ENCODE measurements around the gene TTC23.

Gene TTC23

DNA sequence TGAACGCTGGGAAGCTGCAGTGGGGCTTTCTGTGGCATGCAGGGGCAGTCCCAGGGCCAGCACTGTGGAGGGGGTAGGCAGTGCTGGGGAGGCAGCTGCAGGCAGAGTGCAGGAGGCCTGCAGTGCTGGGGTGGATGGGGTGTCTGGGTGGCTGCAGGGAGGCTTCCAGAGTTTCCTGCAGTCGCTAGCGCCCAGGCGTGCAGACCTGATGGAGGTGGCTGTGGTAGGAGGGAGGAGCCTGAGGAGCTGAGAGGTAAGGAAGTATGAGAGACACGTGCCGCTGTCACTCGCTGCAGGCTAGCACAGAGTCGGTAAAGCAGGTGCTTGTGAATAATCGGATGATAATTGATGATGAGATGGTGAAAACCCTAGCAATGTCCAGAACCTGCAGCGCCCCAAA lies 128.2 kb downstream of the TTC23 start:
- H3K4me1 ChIP-seq (ENCODE audit: low read length): peaks cover 12% of the 10 kb centered on the region
- no peaks in the 10 kb centered on the region for H3K9me3 ChIP-seq (replicated peaks; ENCODE audit: insufficient read depth, low read length)
- no peaks in the 10 kb centered on the region for H3K36me3 ChIP-seq (replicated peaks; ENCODE audit: insufficient read depth, low read length)
- no peaks in the 10 kb centered on the region for H3F3A ChIP-seq (ENCODE audit: insufficient read depth, low read length)
- no peaks in the 10 kb centered on the region for H3K27me3 ChIP-seq (replicated peaks; ENCODE audit: insufficient read depth, low read length)
- H3K9me2 ChIP-seq (replicated peaks; ENCODE audit: insufficient read depth, low read length): no peaks in the 10 kb centered on the region
- no peak for DNase-seq
- H3K4me3 ChIP-seq (ENCODE audit: low read length): no peak overlapping the region
- TF ChIP-seq EZH2phosphoT487 (IDR thresholded peaks at IDR 0.05; ENCODE audit: low read length) (no peak), EZH2 (optimal IDR thresholded peaks at IDR 0.05; ENCODE audit: low read depth, low read length) (no peak)
- TF ChIP-seq, protein P1, sequence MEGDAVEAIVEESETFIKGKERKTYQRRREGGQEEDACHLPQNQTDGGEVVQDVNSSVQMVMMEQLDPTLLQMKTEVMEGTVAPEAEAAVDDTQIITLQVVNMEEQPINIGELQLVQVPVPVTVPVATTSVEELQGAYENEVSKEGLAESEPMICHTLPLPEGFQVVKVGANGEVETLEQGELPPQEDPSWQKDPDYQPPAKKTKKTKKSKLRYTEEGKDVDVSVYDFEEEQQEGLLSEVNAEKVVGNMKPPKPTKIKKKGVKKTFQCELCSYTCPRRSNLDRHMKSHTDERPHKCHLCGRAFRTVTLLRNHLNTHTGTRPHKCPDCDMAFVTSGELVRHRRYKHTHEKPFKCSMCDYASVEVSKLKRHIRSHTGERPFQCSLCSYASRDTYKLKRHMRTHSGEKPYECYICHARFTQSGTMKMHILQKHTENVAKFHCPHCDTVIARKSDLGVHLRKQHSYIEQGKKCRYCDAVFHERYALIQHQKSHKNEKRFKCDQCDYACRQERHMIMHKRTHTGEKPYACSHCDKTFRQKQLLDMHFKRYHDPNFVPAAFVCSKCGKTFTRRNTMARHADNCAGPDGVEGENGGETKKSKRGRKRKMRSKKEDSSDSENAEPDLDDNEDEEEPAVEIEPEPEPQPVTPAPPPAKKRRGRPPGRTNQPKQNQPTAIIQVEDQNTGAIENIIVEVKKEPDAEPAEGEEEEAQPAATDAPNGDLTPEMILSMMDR (IDR thresholded peaks at IDR 0.05; ENCODE audit: low read length): no peak
- no peak overlapping the region for H3K27ac ChIP-seq (ENCODE audit: low read length)
- no peak overlapping the region for H2AFZ ChIP-seq (ENCODE audit: low read length)
- H4K20me1 ChIP-seq (ENCODE audit: insufficient read depth, low read length): no peaks in the 10 kb centered on the region
- H3K9ac ChIP-seq (ENCODE audit: low read length): no peak overlapping the region
- no peak overlapping the region for H3K4me2 ChIP-seq (ENCODE audit: low read depth, low read length)
- no peaks in the 10 kb centered on the region for H3K79me2 ChIP-seq (ENCODE audit: low read length)

DNA sequence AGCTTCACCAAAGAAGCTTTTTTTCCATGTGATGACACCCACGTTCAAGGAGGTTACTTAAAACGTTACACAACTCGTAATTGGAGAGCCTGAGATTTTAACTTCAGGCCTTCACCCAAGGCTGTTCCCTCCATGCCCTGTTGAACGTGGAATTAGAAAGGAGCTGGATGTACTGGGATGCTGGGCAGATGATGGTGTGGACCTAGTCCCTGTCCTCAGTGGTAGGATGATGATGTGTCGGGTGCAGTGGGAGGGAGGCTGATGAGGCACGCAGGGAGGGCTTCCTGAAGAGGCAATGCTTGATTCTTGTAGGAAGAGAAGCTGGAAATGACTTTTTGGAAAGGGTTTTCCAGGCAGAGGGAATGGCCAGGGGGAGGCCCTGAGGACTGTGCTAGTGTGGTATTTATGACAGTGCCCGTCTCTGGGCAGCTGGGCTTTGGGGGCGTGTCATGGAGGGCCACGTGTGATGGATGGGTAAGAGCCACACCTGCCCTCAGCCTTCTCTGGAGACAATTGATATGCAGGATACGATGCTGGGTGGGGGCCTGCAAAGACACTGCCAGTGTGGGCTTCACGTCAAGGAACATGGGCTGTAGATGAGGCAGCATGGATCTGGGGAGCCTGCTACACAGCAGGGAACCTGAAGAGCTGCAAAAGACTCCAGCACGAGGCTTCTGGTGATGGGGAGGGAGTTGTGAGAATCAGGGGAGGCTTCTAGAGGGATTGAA lies 129.2 kb downstream of the TTC23 start:
- H3K4me1 ChIP-seq (ENCODE audit: low read length): peaks cover 12% of the 10 kb centered on the region
- TF ChIP-seq EZH2phosphoT487 (IDR thresholded peaks at IDR 0.05; ENCODE audit: low read length) (no peak), EZH2 (optimal IDR thresholded peaks at IDR 0.05; ENCODE audit: low read depth, low read length) (no peak)
- TF ChIP-seq, protein P1 (IDR thresholded peaks at IDR 0.05; ENCODE audit: low read length): no peak
- no peaks in the 10 kb centered on the region for H3K9me2 ChIP-seq (replicated peaks; ENCODE audit: insufficient read depth, low read length)
- no peaks in the 10 kb centered on the region for H3K36me3 ChIP-seq (replicated peaks; ENCODE audit: insufficient read depth, low read length)
- H3K4me3 ChIP-seq (ENCODE audit: low read length): no peak overlapping the region
- no peaks in the 10 kb centered on the region for H3K9me3 ChIP-seq (replicated peaks; ENCODE audit: insufficient read depth, low read length)
- no peaks in the 10 kb centered on the region for H3F3A ChIP-seq (ENCODE audit: insufficient read depth, low read length)
- no peak overlapping the region for H3K9ac ChIP-seq (ENCODE audit: low read length)
- DNase-seq: no peak
- no peak overlapping the region for H3K4me2 ChIP-seq (ENCODE audit: low read depth, low read length)
- no peak overlapping the region for H2AFZ ChIP-seq (ENCODE audit: low read length)
- no peaks in the 10 kb centered on the region for H4K20me1 ChIP-seq (ENCODE audit: insufficient read depth, low read length)
- no peaks in the 10 kb centered on the region for H3K27me3 ChIP-seq (replicated peaks; ENCODE audit: insufficient read depth, low read length)
- H3K79me2 ChIP-seq (ENCODE audit: low read length): no peaks in the 10 kb centered on the region
- no peak overlapping the region for H3K27ac ChIP-seq (ENCODE audit: low read length)

DNA sequence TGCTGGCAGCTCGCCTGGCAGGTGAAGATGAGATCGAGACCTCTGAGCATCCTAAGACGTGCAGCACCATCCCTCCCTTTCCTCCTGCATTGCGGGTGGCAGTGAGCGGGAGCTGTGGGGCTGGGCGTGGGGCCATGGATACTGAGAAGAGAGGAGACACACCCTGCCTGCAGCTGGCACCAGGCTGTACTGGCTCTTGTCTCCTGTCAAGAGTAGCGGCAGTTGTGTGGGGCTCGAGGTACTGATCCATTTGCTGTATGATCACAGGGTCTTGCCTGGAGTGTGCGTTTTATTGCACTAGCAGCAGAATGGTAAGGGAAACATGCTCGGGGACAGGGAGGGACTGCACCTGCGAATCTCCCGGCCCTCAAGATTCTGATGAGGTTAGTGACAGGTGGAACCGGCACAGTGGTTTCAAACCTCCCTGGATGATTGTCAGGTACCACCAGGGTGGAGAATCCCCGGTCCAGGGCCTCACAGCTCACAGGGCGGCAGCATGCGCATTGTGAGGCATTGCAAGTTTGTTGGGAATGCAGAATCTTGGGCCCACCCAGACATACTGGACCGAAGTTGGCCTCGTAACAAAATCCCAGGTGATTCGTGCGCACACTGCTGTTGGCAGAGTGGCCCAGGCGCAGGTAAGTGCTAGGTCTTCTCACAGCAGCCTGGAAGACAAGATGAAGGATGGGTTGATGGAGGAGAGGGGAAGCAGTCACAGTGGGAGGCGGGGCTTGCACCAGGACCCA lies 130.4 kb downstream of the TTC23 start:
- Histone ChIP-seq H3K4me1 (ENCODE audit: low read length) (peaks cover 8% of the 10 kb centered on the region), H3F3A (ENCODE audit: insufficient read depth, low read length) (no peaks in the 10 kb centered on the region), H3K79me2 (ENCODE audit: low read length) (no peaks in the 10 kb centered on the region), H3K4me2 (ENCODE audit: low read depth, low read length) (no peak overlapping the region), H3K4me3 (ENCODE audit: low read length) (no peak overlapping the region), H3K9ac (ENCODE audit: low read length) (no peak overlapping the region), H3K36me3 (replicated peaks; ENCODE audit: insufficient read depth, low read length) (no peaks in the 10 kb centered on the region), H3K27ac (ENCODE audit: low read length) (no peak overlapping the region), H3K27me3 (replicated peaks; ENCODE audit: insufficient read depth, low read length) (no peaks in the 10 kb centered on the region), H3K9me3 (replicated peaks; ENCODE audit: insufficient read depth, low read length) (no peaks in the 10 kb centered on the region), H2AFZ (ENCODE audit: low read length) (no peak overlapping the region), H4K20me1 (ENCODE audit: insufficient read depth, low read length) (no peaks in the 10 kb centered on the region), H3K9me2 (replicated peaks; ENCODE audit: insufficient read depth, low read length) (no peaks in the 10 kb centered on the region)
- DNase-seq: no peak
- TF ChIP-seq EZH2 (optimal IDR thresholded peaks at IDR 0.05; ENCODE audit: low read depth, low read length) (no peak), EZH2phosphoT487 (IDR thresholded peaks at IDR 0.05; ENCODE audit: low read length) (no peak)
- TF ChIP-seq, protein P1 (IDR thresholded peaks at IDR 0.05; ENCODE audit: low read length): no peak

Data from MM.1S (cell line).